WERI-Rb-1 (cell line): ENCODE data around the gene UTP20.

Source experiments
- DNase-seq: peaks from one replicate; pipeline ENCODE4 v3.0.0-alpha.2; 2020
- H3K27ac ChIP-seq: fragments of 250-450 bp; sonication (Bioruptor Pico); 2 replicates; pipeline ENCODE4 v1.5.1; 2020; ENCODE audit warnings: mild to moderate bottlenecking, moderate library complexity
- H3K27me3 ChIP-seq: fragments of 250-450 bp; sonication (Bioruptor Pico); 2 replicates; pipeline ENCODE4 v1.5.1; 2021; ENCODE audit warnings: mild to moderate bottlenecking, low read depth, moderate library complexity; ENCODE audit not compliant: insufficient read depth, severe bottlenecking
- H3K36me3 ChIP-seq: fragments of 250-450 bp; sonication (Bioruptor Pico); 2 replicates; pipeline ENCODE4 v1.5.1; 2020; ENCODE audit warnings: mild to moderate bottlenecking, moderate library complexity
- H3K4me3 ChIP-seq: 2 replicates; pipeline ENCODE4 v1.5.1; 2011; ENCODE audit warnings: low read depth, mild to moderate bottlenecking, control low read depth, low read length
- H3K9me3 ChIP-seq: fragments of 250-450 bp; sonication (Bioruptor Pico); 2 replicates; pipeline ENCODE4 v1.5.1; 2021; ENCODE audit warnings: mild to moderate bottlenecking, moderate library complexity; ENCODE audit not compliant: severe bottlenecking
- TF ChIP-seq, protein P1 (sequence below): IDR thresholded peaks from 2 replicates; pipeline ENCODE4 v1.5.1; 2011; ENCODE audit warnings: low read depth, mild to moderate bottlenecking, control low read depth, inconsistent platforms, low read length

Gene UTP20

DNA sequence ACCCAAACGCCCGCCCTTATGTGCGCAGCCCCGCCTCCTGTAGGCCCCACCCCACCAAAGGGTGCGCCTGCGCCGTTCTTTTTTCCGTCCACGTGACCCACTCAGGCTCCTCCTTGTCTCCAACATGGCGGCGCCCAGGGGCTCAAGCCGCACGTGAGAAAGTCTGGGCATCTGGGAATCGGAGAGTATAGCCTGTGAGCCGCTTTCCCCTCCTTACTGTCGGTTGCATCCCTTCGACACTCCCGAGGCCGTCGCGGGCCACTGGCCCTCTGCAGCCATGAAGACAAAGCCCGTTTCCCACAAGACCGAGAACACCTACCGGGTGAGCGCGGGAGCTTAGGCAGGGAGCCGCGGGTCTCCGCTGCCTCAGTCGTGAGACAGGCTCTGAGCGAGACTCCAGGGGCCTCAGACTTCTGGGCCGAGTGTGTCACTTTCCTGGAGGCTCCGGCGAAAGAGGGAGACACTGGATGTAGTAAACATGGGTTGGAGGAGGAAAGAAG, at the start of gene UTP20:
Gene UTP20, plus strand, starts transcription at position 100 of the 500 bp plus-strand sequence. Its CDS starts 178 bp downstream, at position 278.
- peak within 1 kb of the TSS; percentile 52; the same call in 1 of the 2 replicates for H3K27ac ChIP-seq
- DNase-seq = peak; percentile 93
- no peaks in the 10 kb centered on the region for H3K27me3 ChIP-seq
- H3K9me3 ChIP-seq = no peaks in the 10 kb centered on the region
- peak within 1 kb of the TSS; percentile 95 for H3K4me3 ChIP-seq
- TF ChIP-seq, protein P1, sequence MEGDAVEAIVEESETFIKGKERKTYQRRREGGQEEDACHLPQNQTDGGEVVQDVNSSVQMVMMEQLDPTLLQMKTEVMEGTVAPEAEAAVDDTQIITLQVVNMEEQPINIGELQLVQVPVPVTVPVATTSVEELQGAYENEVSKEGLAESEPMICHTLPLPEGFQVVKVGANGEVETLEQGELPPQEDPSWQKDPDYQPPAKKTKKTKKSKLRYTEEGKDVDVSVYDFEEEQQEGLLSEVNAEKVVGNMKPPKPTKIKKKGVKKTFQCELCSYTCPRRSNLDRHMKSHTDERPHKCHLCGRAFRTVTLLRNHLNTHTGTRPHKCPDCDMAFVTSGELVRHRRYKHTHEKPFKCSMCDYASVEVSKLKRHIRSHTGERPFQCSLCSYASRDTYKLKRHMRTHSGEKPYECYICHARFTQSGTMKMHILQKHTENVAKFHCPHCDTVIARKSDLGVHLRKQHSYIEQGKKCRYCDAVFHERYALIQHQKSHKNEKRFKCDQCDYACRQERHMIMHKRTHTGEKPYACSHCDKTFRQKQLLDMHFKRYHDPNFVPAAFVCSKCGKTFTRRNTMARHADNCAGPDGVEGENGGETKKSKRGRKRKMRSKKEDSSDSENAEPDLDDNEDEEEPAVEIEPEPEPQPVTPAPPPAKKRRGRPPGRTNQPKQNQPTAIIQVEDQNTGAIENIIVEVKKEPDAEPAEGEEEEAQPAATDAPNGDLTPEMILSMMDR = no peak
- H3K36me3 ChIP-seq = peaks cover 10% of the 10 kb centered on the region; the same call in 1 of the 2 replicates

DNA sequence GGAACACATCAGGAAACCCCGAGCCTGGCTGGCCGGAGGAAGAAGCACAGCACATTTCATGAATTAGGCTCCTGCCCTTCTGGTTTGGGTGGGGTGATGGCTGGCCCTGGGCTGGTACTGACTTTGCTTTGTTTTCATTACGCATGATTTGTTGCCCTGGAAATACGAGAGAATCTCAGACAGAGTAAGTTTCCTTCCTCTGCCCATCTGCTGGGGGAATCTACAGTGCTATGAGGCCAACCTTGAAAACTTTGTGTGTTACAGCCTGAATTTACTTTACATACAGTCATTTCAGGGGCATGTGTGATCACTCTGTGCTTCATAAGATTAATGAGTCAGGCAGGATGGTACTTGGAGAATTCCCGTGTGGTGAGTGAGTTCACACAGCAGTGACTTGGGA, 49.4 kb upstream of the UTP20 start:
- TF ChIP-seq, protein P1 = no peak
- H3K27ac ChIP-seq = no peak overlapping the region
- H3K9me3 ChIP-seq = no peaks in the 10 kb centered on the region
- no peak overlapping the region for H3K4me3 ChIP-seq
- no peaks in the 10 kb centered on the region for H3K27me3 ChIP-seq
- no peak for DNase-seq
- H3K36me3 ChIP-seq = no peaks in the 10 kb centered on the region

DNA sequence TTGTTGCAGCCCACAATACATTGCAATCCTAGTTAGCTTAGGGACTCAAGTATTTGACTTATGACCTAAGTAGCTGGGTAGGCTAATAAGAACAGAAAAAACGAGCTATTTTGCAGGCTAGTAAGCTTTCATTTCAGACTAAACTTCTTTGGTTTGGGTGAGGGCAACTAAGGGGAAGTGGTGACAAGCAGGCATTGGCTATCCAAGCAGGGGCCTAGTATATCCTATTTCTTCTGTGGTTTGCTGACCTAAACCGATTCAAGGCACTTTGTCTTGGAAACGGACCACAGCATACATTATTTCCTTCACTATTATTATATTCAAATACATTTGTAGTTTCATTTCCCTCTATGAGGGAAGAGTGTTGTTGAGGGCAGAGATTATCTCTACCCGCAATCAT, 48.3 kb upstream of the UTP20 start:
- Histone ChIP-seq H3K27me3 (no peaks in the 10 kb centered on the region), H3K36me3 (no peaks in the 10 kb centered on the region), H3K27ac (no peak overlapping the region), H3K9me3 (no peaks in the 10 kb centered on the region), H3K4me3 (no peak overlapping the region)
- TF ChIP-seq, protein P1 = no peak
- no peak for DNase-seq

DNA sequence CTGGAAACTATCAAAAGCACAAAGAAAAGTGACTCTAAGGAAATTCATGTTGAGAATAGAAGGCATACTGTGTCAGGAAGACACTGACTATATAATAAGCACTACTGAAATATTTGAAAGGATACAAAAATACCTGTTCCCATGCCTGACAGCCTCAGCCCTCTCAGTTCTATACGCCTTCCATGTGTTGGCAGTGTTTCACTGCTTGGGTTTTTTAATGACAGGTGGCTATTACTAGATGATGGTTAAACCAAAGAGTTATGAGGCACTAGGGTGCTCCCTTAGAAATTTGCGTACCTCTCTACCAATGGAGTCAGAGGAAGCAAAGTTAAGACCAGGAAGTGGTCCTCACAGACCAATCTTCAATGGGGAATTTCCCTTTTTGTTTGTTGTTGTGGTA, 44.2 kb upstream of the UTP20 start:
- TF ChIP-seq, protein P1 = no peak
- Histone ChIP-seq H3K9me3 (no peaks in the 10 kb centered on the region), H3K36me3 (no peaks in the 10 kb centered on the region), H3K27ac (no peak overlapping the region), H3K27me3 (no peaks in the 10 kb centered on the region), H3K4me3 (no peak overlapping the region)
- no peak for DNase-seq

DNA sequence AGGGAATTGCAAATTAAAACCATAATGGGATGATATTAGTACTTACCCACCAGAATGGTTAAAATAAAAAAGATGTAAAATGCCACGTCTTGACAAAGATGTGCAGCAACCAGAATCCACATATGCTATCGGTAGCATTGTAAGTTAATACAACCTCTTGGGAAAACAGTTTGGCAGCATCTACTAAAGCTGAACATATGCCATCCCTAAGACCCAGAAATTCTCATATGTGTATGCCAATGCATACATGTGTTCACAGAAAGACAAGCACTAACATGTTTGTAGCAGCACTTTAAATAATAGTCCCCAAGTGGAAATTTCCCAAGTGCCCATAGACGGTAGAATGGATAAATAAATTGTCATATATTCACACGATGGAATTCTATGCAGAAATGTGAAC, 41.6 kb upstream of the UTP20 start:
- Histone ChIP-seq H3K9me3 (no peaks in the 10 kb centered on the region), H3K4me3 (no peak overlapping the region), H3K27ac (no peak overlapping the region), H3K36me3 (no peaks in the 10 kb centered on the region), H3K27me3 (no peaks in the 10 kb centered on the region)
- TF ChIP-seq, protein P1 = no peak
- no peak for DNase-seq

DNA sequence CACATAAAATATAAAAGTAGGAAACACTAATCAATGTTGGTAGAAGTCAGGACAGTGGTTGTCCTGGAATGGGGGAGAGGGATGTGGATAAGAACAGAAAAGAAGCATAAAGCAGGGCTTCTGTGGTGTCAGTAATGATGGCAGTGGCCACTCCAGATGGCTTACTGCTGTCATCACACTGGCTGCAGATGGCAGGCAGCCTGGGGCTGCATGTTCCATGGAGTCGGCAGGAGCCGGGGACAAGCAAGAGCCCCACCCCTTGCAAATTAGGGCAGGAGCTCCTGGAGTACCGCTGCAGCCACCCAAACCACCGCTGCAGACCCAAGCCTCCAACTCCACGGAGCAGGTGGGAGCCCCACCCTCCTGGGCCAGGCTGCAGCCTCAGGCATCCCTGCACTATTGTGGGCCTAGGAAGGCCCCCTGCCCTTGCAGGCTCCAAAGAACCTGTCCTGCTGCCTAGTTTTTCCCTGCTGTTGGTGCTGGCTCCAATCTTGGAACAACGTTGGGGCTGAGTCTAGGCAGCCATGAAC, 41.0 kb upstream of the UTP20 start:
- H3K27ac ChIP-seq = no peak overlapping the region
- no peak overlapping the region for H3K4me3 ChIP-seq
- no peaks in the 10 kb centered on the region for H3K27me3 ChIP-seq
- H3K9me3 ChIP-seq = no peaks in the 10 kb centered on the region
- H3K36me3 ChIP-seq = no peaks in the 10 kb centered on the region
- TF ChIP-seq, protein P1 = no peak
- DNase-seq = no peak
